HCT116 (cell line): ENCODE data around the gene SLC35B2.

Experiments
- MAX ChIP-seq: IDR thresholded peaks from 2 replicates; pipeline ENCODE4 v1.6.1; 2012
- POLR2A ChIP-seq: IDR thresholded peaks from 2 replicates; pipeline ENCODE4 v1.7.0; 2011; ENCODE audit warnings: borderline replicate concordance; ENCODE audit not compliant: insufficient read depth, insufficient read length; ENCODE audit errors: extremely low read depth

- TF ChIP-seq POLR2A: no peak
- no peak for TF ChIP-seq MAX
Observed at GRCh38 chr6:44278774-44279697, 21.7 kb upstream of the SLC35B2 start.
